Measurements from ENCODE around the gene CTNNBL1.

The CTNNBL1 gene

DNA sequence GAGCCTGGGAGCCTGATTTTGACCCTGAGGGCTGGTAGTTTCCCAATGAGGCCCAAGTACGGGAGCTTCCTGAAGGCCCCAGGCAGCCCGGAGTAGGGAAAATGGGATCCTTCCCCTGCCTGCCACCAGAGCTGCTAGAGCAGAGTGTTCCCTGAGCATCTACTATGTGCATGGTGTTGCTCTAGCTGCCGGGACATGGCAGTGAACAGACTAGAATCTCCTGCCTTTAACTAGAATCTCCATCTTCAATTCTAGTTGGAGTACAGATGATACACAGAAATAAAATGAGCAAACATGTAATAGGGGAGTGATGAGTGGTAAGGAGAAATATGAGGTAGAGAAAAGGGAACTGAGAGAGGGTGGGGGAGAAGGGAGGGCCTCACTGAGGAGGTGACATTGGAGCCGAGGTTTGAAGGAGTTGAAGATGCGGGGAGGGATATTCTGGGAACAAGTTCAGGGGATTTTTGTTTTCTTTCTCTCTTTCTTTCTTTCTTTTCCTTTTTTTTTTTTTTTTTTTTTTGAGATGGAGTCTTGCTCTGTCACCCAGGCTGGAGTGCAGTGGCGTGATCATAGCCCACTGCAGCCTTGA is 227.6 kb downstream of the CTNNBL1 start:
- DNase-seq = no peak
